GM21447 (cell line): ENCODE results near the gene TUBGCP5.

Experiments
- ATAC-seq: cut with Tn5 transposase; IDR thresholded peaks from one replicate; pipeline ENCODE4 v1.9.1; 2021; ENCODE audit not compliant: unreplicated experiment

TUBGCP5 gene

DNA sequence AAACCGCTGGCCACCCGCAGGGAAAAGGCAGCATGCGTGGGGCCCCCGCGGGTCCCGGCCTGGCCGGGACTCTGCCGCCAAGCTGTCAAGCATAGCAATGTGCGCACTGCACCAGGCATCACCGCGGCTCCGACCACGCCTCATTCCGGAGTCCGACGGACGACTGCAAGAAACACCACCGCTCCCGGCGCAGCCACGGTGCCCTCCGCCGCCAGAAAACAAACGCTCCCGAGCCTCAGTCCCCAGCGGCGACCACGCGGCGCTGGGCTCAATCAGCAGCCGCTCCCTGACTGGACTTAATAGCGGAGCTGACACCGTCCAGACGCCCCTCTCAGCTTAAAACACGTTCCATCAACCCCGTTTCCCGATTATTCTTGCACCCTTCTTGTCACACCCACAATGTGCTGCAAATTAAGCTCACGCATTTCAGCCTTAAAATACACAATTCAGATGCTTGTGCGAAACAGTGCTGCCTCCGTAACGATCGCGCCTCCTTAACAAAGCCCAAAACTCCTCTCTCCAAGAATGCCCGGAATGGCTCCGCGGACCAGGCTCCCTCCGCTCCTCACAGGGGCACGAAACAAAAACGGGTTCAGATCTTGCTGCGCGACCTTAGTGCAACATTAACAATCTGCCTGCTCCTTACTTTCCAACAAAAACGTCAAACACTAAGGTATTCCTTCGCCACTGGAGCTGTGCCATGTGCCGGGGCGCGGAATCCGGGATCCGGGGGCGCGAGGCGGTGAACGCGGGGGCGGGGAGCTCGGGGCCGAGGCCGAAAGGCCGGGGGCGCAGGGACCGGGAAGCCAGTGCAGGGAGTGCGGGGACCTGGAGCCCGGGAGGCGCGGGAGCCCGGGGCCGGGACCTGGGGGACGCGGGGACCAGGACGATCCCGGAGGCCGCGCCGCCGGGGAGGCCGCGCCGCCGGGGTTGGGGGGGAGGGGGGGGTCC, 59.9 kb downstream of the TUBGCP5 start:
- peak; percentile 53 for ATAC-seq

DNA sequence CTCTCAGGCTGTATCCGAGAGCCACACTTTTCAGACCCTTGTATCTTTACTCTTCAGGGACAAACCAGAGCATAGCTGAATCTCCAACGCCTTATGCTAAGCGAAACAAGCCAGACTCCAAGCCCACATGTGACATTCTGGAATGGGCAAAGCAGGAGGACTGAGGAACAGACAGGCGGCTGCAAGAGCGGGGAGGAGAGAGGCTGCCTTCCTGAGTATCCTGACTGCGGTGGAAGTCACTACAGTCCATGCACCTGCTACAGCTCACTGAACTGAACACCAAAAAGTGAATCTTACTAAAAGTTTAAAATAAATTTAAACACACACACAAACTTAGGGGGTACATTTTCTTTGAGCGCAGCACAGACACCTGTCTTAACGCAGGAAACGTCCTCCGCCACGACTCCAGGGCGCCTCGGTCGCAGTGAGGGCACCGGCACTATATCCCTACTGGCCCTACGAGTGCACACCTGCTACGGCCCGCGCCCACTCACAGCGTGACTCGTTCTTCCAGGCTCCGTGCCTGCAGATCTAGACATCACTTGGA, 60.6 kb downstream of the TUBGCP5 start:
- peak; percentile 38 for ATAC-seq

DNA sequence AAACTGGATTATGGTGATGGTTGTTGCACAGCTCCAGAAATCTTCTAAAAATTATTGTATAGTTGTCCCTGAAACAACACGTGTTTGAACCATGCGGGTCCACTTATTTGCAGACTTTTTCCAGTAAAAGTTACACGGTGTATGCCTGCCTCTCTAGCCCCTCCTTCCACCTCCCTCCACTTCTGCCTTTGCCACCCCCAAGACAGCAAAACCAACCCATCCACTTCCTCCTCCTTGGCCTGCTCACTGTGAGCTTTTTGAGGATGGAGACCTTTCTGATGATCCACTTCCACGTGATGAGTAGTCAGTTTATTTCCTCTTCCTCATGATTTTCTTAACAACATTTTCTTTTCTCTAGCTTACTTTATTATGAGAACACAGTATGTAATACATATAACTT, 64.6 kb downstream of the TUBGCP5 start:
- ATAC-seq, result no peak

DNA sequence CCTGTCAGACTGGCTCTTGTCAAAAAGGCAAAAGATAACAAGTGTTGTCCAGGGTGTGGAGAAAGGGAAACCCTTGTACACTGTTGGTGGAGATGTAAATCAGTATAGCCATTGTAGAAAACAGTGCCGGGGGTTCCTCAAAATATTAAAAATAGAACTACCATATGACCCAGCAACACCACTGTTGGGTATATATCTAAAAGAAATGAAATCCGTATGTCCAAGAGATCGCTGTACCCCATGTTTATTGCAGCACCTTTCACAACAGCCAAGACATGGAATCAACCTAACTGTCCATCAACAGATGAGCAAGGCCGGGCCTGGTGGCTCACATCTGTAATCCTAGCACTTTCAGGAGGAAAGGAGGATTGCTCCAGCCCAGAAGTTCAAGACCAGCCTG, 65.4 kb downstream of the TUBGCP5 start:
- ATAC-seq, result no peak

DNA sequence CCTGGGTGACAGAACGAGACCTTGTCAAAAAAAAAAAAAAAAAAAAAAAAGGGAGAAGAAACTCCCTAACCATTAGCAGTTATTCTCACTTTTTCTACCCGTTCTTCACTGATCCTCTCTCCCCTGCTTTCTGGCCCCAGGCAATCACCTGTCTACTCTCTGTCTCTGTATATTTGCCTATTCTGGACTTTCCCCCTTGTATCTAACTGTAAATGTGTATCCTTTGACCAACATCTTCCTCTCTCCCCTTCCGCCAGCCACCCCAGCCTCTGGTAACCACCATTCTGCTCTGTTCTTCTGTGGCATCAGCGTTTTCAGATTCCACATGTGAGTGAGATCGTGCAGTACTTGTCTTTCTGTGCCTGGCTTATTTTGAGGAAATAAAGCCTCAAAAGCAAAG, 66.1 kb downstream of the TUBGCP5 start:
- peak; percentile 66 for ATAC-seq

DNA sequence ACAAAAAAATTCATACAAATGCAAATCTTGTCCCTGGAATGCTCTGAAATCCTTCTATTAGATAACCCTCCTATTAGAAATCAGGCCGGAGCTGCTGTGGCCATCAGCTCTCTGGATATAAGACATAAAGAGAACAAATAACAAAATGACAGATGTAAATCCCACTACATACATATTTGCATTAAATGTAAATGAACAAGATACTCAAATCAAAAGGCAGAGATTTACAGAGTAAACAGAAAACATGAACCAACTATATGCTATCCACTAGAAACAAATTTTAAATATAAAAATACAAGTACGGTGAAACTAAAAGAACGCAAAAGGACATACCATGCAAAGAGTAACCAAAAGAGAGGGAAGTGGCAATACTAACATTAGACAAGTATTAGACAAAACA, 69.9 kb downstream of the TUBGCP5 start:
- no peak for ATAC-seq

DNA sequence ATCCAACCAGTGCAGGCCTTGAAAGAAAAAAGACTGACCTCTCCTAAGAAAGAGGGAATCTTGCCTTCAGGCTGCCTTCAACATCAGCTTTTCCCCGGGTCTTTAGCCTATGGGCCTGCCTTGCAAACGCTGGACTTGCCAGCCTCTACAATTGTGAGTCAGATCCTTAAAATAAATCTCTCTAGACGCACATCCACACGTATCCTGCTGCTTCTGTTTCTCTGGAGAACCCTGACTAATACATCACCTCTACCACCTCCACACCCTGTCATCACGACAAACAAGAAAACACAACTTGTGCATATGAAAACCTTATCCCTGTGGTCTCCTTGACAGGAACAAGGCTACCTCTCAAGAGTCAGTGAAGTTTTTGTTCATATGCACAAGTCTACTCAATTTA, 71.0 kb downstream of the TUBGCP5 start:
- no peak for ATAC-seq

DNA sequence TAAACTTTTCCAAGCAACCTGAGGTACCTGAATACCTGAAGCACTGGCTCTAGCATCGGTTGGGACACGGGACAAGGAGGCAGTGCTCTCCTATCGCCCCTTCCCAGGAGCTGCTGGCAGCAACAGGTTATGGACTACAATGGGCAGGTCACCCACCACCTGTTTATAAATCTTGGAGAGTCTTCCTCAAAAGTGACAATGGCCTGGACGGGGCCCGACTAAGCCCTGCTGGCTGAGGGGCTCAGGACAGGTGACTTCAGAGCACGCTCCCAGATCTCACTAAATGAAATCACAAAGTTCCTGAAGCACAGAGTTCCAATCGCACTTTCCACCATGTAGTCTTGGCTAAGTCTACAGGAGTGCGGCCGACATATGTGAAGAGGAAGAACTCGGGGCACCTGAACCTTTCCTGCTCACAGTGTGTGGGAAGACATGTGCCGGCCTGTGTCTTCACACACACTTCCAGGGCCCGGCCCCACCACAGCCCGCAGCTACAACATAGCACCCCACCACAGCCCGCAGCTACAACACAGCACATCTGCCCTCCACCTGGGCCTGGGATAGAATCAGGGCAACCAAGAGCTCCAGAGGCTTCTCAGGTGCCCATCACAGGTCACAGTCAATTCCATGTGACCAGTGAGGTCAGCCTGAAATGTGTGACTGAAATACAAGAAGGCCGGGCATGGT, 72.1 kb downstream of the TUBGCP5 start:
- ATAC-seq, result no peak

DNA sequence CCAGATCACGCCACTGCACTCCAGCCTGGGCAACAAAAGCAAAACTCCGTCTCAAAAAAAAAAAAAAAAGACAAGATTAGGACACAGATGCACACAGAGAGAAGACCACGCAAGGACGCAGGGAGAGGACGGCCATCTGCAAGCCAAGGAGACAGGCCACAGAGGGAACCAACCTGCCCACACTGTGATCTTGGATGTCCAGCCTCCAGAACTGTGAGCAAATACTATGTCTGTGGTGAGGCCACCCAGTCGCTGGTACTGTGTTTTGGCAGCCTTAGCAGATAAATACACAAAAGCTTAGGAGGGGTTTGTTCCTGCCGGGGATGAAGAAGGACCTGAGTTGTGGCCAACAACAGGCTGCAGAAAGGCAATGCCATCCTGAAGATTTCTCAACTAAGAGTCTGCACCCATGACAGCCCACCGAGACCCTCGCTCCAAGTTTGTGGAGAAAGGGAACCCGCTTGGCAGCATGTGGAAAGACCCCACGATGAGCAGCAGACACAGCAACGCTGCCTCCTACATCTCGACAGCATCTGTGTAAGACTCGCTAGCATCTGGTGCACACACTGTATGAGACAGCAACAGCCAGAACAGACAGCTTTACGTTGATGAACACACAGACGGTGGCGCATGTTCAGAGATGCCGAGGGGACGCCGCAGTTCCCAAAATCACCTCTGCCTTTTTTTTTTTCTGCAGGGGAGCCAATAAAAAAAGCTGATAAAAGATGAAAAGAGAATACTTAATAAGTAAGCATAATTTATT, 72.9 kb downstream of the TUBGCP5 start:
- ATAC-seq, result no peak

DNA sequence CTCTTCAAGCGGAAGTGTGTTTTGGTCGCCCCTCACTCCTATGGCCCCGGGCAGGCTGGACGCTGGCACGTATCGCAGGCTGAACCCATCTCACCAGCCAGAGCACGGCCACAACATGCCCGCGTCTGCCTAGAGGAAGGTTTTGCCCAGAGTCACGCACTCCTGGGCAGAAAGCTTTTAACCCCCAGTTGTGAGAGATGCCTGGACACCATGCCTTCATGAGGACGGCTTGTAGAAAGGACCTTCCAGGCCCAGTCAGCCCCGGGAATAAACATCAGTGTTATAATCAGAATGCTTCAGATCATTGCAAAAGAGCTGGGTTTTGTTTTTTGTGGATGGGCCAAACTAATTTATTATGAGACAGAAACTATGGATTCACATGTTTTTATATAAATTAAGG, 75.7 kb downstream of the TUBGCP5 start:
- no peak for ATAC-seq

DNA sequence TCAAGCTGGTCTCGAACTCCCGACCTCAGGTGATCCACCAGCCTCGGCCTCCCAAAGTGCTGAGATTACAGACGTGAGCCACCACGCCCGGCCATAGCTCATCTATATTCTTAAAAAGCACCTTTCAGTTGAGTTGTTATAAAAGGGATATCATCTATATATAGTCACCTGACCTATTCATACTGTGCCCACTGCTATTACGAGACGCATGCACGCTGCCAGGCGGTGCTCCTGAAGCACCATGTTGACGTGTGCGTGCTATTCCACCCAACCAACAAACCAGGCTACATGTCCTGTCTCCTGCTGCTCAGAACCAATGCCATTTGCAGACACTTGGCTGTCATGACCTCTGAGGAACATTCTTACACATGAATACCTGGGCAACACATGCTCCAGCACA, 76.8 kb downstream of the TUBGCP5 start:
- ATAC-seq, result no peak

DNA sequence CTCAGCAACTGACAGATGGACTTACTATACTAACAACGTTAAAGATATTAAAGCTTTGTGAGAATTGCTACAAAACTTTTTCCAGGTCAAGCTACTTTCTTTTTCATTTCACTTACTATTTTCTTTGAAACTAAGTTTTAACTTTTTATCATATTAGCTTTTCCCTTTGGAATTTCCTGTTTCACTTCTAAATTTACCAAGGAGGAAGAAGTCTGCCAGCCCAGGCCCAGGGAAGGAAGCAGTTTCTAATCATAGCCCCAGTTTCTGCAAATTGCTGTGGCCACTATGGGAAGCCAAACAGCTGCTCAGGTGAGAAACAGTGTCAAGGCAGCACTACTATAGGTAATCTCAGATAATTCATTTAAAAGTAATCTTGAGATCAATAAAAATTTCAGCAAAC, 77.6 kb downstream of the TUBGCP5 start:
- ATAC-seq, result no peak

DNA sequence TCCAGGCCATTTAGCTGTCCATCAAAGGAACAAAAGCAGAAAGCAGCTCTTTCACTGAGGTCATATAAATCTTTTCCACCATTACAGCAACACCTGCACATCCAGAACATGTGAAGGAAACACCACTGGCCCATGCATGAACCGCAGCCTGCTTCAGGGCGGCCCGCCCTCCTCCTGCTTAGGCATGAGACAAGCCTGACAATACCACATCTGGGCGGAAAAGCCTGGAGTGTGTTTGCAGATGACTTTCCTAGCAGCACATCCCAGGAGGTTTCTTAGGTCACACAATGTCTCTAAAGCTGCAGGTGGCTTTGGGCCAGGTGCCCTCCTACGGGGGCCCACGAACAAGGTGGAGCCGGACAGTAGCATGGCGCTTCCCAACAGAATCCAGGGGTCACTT, 78.8 kb downstream of the TUBGCP5 start:
- ATAC-seq, result no peak

DNA sequence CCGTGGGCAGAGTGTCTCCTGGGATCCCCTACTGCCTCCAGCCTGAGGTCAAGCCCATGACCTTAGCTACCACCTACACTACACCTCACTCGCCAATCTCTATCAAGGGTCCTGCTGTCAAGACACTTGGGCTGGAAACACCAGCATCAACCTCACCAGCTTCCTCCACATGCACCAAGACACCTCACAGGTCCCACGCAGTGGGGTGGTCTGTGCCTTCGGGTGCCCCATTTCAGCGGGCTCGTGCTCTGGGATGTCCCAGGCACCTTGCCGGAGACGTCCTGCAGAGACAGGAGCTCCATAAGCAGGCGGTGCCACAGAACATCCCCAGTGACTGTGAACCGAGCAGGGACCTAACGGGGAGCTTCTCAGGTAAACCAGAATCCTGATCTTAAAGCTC, 79.2 kb downstream of the TUBGCP5 start:
- no peak for ATAC-seq

DNA sequence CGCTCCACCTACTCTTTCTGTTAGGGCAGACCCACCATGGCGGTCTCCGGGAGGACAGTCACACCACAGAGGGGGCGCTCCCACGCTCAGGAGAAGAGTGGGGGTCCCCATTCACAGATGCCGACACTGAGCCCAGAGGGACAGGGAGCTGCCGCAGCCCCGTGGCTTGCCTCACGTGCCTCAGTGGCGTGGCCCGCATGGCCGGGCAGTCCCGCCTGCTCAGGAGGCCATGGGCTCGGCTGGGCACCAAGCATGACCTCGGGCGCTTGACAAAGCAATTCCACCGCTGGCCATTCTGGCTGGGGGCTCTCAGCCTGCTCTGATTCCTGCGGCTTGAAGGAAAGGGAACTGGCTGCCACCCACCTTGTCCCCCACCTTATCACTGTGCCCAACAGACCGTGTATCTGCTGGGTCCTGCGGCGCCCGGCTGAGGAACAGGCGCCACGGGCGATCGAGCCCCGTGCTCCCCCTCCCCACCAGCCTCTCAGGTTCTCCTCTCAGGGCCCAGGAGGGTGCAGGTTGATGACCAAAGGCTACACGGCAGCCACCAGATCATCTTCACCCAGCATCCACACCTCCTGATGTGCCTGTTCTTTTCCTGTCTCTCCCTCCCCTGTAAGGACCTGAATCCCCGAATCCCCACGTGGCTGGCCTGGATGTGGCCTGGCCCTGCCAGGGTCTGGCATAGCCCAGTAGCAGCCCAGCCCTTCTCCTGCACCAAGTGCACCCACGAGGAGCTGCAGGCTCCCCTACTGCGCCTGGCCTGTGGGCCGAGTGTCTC, 79.9 kb downstream of the TUBGCP5 start:
- ATAC-seq, result no peak

DNA sequence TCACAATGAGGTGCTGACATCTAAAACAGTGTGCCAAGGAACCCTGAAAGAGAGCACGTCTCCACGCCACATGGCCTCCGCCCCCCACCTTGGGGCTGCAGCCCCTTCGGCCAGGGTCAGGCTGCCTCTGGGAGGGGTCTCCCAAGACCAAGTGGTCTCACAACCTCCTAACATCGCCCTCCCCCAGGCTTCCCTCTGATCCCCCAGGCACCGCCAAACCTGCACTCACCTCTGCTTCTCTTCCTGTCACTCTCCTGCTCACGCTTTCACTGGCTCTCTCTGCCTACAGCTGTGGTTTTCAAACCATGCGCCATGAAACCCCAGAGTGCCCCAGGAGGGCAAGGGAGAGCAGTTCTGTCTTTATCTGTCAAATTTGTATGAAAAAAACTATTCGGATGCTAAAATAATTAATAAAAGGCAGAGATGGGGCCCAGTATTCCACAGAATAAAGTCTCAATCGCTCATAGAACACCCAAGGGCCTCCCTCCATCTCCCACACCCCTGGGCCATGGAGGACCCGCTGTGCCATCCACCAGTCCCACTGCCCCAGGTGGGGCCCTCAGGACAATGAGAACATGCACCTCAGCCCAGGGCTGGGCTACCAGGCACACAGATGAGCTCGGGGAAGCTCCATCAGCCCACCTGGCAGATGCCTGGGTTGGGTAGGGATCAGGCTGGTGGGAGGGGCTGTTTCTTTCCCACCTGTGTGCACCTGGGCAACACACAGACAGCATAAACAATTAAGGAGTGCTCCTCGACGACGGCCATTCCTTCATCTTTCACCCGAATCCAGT, 80.7 kb downstream of the TUBGCP5 start:
- peak; percentile 68 for ATAC-seq

DNA sequence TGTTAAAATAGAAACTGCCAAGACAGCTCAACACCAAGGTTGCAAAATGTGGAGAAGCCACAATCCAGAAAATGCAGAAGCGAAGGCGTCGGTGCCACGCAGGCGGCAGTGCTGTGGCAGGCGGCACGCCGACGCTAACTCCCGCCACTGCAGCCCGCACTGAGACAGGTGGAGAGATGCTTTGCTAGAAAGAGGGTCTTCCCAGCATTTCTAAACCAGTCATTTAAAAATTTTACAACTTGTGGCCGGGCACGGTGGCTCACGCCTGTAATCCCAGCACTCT, 82.5 kb downstream of the TUBGCP5 start:
- no peak for ATAC-seq

DNA sequence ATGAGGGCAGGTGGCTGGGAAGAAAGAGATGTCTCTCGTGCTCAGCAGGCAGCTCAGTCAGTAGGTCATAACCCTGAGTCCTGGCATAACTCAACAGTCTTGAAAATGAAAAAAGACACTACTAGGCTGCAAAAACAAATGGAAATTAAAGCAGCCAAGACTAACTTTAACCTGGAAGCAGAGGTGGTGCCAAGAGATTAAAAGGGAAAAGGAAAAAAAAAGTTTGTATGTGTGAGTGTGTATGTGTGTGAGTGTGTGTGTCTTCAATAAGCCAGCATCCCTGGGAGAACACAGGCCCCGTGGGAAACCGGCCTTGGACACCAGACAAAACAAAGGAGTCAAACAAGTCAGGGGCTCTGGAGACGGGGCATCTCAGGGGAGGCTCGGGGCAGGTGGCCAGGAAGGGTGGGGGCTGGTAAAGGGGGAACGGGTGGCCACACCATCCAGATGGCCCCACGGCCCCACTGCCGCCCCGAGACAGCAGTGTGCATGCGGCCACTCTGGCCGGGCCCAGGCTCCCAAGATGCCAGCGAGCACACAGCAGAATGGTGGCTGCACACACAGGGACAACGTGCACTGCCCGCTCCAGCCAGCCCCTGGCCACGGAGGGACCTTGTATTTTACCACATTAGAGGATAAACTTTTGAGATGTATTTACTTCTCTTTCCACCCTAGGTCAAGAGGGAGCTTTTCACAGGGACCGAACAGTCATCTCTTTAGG, 83.0 kb downstream of the TUBGCP5 start:
- no peak for ATAC-seq

DNA sequence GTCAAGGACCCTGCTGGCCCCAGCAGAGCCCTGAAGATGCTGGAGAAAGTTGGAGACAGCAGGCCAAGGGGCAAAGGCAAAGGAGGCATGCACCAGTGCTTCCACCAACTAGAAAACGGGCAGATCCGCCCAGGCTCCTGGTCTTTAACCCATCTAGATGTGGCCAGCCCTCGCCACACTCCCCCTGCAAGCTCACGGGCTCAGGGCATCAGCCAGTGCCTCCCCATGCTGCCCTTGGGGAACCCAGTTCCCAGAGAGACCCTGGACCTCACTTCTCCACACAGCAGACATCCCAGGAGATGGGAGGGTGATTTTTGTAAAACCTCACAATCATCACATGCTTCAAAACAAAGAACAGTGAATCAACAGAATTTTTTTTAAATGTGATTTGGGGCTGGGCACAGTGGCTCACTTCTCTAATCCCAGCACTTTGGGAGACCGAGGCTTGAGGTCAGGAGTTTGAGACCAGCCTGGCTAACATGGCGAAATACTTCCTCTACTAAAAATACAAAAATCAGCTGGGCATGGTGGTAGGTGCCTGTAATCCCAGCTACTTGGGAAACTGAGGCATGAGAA, 83.7 kb downstream of the TUBGCP5 start:
- no peak for ATAC-seq
